SK-N-SH treated with all-trans-retinoic acid at 6 μM for 48 hours (cell line): ENCODE data around the gene PAK2.

Source experiments
- ATAC-seq: fragments of 200-7000 bp; cut with Tn5 transposase; 3 replicates; pipeline ENCODE4 v1.9.1; 2020; ENCODE audit warnings: mild to moderate bottlenecking, moderate library complexity
- ARNTL ChIP-seq: fragments of 450-650 bp; formaldehyde crosslinking; IDR thresholded peaks from 2 replicates; pipeline ENCODE4 v1.5.0; 2020; ENCODE audit warnings: low read depth, mild to moderate bottlenecking, moderate library complexity, borderline replicate concordance
- BACH2 ChIP-seq: fragments of 250-450 bp; sonication (Bioruptor Pico); IDR thresholded peaks from 2 replicates; pipeline ENCODE4 v1.9.0; 2021; ENCODE audit warnings: mild to moderate bottlenecking, borderline replicate concordance
- CSDC2 ChIP-seq: fragments of 250-450 bp; sonication (Bioruptor Pico); IDR thresholded peaks from 2 replicates; pipeline ENCODE4 v1.5.0; 2020; ENCODE audit warnings: mild to moderate bottlenecking, moderate library complexity
- ESRRG ChIP-seq: fragments of 250-450 bp; sonication (Bioruptor Pico); IDR thresholded peaks from 2 replicates; pipeline ENCODE4 v1.6.1; 2021; ENCODE audit warnings: mild to moderate bottlenecking
- GLIS3 ChIP-seq: fragments of 250-450 bp; sonication (Bioruptor Pico); IDR thresholded peaks from 2 replicates; pipeline ENCODE4 v1.5.0; 2020; ENCODE audit warnings: mild to moderate bottlenecking, moderate library complexity
- ISL1 ChIP-seq: fragments of 250-450 bp; sonication (Bioruptor Pico); IDR thresholded peaks from 2 replicates; pipeline ENCODE4 v2.1.2; 2022; ENCODE audit warnings: mild to moderate bottlenecking, moderate library complexity
- OSR1 ChIP-seq: fragments of 250-450 bp; sonication (Bioruptor Pico); IDR thresholded peaks from 2 replicates; pipeline ENCODE4 v1.8.0; 2022; ENCODE audit warnings: moderate library complexity, mild to moderate bottlenecking, inconsistent platforms
- PPARA ChIP-seq: fragments of 250-450 bp; sonication (Bioruptor Pico); IDR thresholded peaks from 2 replicates; pipeline ENCODE4 v1.5.0; 2020; ENCODE audit warnings: mild to moderate bottlenecking, borderline replicate concordance
- RARB ChIP-seq: fragments of 250-450 bp; sonication (Bioruptor Pico); IDR thresholded peaks from 2 replicates; pipeline ENCODE4 v1.8.0; 2021; ENCODE audit warnings: mild to moderate bottlenecking, moderate library complexity
- SNAI2 ChIP-seq: fragments of 250-450 bp; sonication (Bioruptor Pico); IDR thresholded peaks from 2 replicates; pipeline ENCODE4 v1.5.0; 2020; ENCODE audit warnings: mild to moderate bottlenecking, moderate library complexity
- TCF4 ChIP-seq: fragments of 250-450 bp; sonication (Bioruptor Pico); IDR thresholded peaks from 2 replicates; pipeline ENCODE4 v1.8.0; 2021; ENCODE audit warnings: mild to moderate bottlenecking, moderate library complexity, borderline replicate concordance
- TOX ChIP-seq: fragments of 250-450 bp; sonication (Bioruptor Pico); IDR thresholded peaks from 2 replicates; pipeline ENCODE4 v1.8.0; 2021; ENCODE audit warnings: mild to moderate bottlenecking, moderate library complexity, borderline replicate concordance
- ZC3H10 ChIP-seq: fragments of 250-450 bp; sonication (Bioruptor Pico); IDR thresholded peaks from 2 replicates; pipeline ENCODE4 v1.5.1; 2021; ENCODE audit warnings: mild to moderate bottlenecking, moderate library complexity
- ZFP3 ChIP-seq: fragments of 250-450 bp; sonication (Bioruptor Pico); IDR thresholded peaks from 2 replicates; pipeline ENCODE4 v1.5.0; 2020; ENCODE audit warnings: mild to moderate bottlenecking, moderate library complexity
- ZFP30 ChIP-seq: fragments of 450-650 bp; formaldehyde crosslinking; IDR thresholded peaks from 2 replicates; pipeline ENCODE4 v1.5.0; 2022; ENCODE audit warnings: mild to moderate bottlenecking, moderate library complexity
- ZNF565 ChIP-seq: fragments of 450-650 bp; formaldehyde crosslinking; conservative IDR thresholded peaks from 2 replicates; pipeline ENCODE4 v1.5.0; 2020; ENCODE audit warnings: low read depth, mild to moderate bottlenecking, moderate library complexity
- ZNF70 ChIP-seq: fragments of 450-650 bp; formaldehyde crosslinking; IDR thresholded peaks from 2 replicates; pipeline ENCODE4 v1.5.0; 2020; ENCODE audit warnings: mild to moderate bottlenecking, moderate library complexity
- ZNF8 ChIP-seq: fragments of 450-650 bp; formaldehyde crosslinking; IDR thresholded peaks from 2 replicates; pipeline ENCODE4 v1.5.0; 2020; ENCODE audit warnings: mild to moderate bottlenecking, moderate library complexity
- TF ChIP-seq, protein P1 (sequence below): fragments of 250-450 bp; sonication (Bioruptor Pico); IDR thresholded peaks from 2 replicates; pipeline ENCODE4 v1.8.0; 2021; ENCODE audit warnings: low read depth, mild to moderate bottlenecking, moderate library complexity, borderline replicate concordance
- TF ChIP-seq, protein P2 (sequence below): fragments of 250-450 bp; sonication (Bioruptor Pico); IDR thresholded peaks from 2 replicates; pipeline ENCODE4 v1.8.0; 2020; ENCODE audit warnings: mild to moderate bottlenecking, moderate library complexity, borderline replicate concordance
- TF ChIP-seq, protein P3 (sequence below): fragments of 250-450 bp; sonication (Bioruptor Pico); IDR thresholded peaks from 2 replicates; pipeline ENCODE4 v1.5.0; 2020; ENCODE audit warnings: mild to moderate bottlenecking, moderate library complexity
- TF ChIP-seq, protein P4 (sequence below): fragments of 250-450 bp; sonication (Bioruptor Pico); IDR thresholded peaks from 2 replicates; pipeline ENCODE4 v1.5.1; 2020; ENCODE audit warnings: low read depth, mild to moderate bottlenecking, moderate library complexity
- TF ChIP-seq, protein P5 (sequence below): fragments of 250-450 bp; sonication (Bioruptor Pico); IDR thresholded peaks from 2 replicates; pipeline ENCODE4 v1.5.1; 2021; ENCODE audit warnings: mild to moderate bottlenecking, moderate library complexity

PAK2 gene

DNA sequence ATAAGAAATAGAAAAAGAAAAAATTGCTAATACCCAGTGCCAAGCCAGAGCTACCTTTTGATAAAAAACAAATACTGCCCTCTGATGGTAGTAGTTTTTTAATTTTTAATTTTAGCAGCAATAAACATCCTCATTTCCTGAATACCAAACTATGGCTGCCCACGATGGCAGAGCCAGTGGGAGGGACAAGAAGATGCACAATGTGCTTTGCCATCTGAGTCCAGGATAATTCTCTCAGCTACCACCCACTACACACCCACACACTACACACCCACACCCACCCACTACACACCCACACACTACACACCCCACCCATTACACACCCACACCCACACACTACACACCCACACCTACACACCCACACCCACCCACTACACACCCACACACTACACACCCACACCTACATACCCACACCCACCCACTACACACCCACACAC, 45.4 kb upstream of the PAK2 start:
- no peak for TF ChIP-seq ZFP30 (CRISPR knock-in tag)
- TF ChIP-seq ISL1 (CRISPR knock-in tag), result no peak
- TF ChIP-seq TOX (CRISPR knock-in tag), result no peak
- no peak for TF ChIP-seq RARB (CRISPR knock-in tag)
- no peak for TF ChIP-seq TCF4 (CRISPR knock-in tag)
- TF ChIP-seq ARNTL (CRISPR knock-in tag), result no peak
- TF ChIP-seq ZNF8 (CRISPR knock-in tag), result no peak
- no peak for TF ChIP-seq ZNF70 (CRISPR knock-in tag)
- TF ChIP-seq OSR1, result no peak
- no peak for TF ChIP-seq BACH2 (CRISPR knock-in tag)
- TF ChIP-seq, protein P1, sequence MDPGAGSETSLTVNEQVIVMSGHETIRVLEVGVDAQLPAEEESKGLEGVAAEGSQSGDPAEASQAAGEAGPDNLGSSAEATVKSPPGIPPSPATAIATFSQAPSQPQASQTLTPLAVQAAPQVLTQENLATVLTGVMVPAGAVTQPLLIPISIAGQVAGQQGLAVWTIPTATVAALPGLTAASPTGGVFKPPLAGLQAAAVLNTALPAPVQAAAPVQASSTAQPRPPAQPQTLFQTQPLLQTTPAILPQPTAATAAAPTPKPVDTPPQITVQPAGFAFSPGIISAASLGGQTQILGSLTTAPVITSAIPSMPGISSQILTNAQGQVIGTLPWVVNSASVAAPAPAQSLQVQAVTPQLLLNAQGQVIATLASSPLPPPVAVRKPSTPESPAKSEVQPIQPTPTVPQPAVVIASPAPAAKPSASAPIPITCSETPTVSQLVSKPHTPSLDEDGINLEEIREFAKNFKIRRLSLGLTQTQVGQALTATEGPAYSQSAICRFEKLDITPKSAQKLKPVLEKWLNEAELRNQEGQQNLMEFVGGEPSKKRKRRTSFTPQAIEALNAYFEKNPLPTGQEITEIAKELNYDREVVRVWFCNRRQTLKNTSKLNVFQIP (CRISPR knock-in tag), result no peak
- peak; percentile 60 for ATAC-seq

DNA sequence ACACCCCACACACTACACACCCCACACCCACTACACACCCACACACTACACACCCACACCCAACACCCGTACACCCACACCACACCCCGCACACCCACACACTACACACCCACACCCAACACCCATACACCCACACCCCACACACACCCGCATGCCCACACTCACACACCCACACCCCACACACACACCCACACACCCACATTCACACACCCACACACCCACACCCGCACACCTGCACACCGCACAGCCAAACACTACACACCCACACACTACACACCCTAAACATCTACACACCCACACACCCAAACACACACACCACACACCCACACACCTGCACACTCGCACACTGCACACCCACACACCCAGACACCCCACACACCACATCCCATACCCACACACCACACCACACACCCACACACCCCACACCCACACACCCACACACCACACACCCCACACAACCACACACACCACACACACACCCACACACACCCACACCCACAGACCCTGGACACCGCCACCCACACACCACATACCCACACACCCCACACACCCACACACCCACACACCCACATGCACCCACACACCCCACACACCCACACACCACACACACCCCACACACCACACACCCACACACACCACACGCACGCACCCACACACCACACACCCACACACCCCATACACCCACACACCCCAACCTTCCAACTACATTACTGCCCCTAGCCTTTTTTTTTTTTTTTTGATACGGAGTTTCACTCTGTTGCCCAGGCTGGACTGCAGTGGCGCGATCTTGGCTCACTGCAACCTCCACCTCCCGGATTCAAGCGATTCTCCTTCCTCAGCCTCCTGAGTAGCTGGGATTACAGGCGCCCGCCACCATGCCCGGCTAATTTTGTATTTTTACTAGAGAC, 44.5 kb upstream of the PAK2 start:
- no peak for ATAC-seq
- TF ChIP-seq SNAI2 (CRISPR knock-in tag), result no peak
- TF ChIP-seq ESRRG (CRISPR knock-in tag), result no peak
- no peak for TF ChIP-seq RARB (CRISPR knock-in tag)
- no peak for TF ChIP-seq BACH2 (CRISPR knock-in tag)
- TF ChIP-seq ZNF70 (CRISPR knock-in tag), result no peak
- TF ChIP-seq, protein P2, sequence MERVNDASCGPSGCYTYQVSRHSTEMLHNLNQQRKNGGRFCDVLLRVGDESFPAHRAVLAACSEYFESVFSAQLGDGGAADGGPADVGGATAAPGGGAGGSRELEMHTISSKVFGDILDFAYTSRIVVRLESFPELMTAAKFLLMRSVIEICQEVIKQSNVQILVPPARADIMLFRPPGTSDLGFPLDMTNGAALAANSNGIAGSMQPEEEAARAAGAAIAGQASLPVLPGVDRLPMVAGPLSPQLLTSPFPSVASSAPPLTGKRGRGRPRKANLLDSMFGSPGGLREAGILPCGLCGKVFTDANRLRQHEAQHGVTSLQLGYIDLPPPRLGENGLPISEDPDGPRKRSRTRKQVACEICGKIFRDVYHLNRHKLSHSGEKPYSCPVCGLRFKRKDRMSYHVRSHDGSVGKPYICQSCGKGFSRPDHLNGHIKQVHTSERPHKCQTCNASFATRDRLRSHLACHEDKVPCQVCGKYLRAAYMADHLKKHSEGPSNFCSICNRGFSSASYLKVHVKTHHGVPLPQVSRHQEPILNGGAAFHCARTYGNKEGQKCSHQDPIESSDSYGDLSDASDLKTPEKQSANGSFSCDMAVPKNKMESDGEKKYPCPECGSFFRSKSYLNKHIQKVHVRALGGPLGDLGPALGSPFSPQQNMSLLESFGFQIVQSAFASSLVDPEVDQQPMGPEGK, result no peak
- TF ChIP-seq ZFP3 (CRISPR knock-in tag), result no peak
- no peak for TF ChIP-seq TCF4 (CRISPR knock-in tag)
- no peak for TF ChIP-seq ZNF8 (CRISPR knock-in tag)
- no peak for TF ChIP-seq ISL1 (CRISPR knock-in tag)
- TF ChIP-seq, protein P3, sequence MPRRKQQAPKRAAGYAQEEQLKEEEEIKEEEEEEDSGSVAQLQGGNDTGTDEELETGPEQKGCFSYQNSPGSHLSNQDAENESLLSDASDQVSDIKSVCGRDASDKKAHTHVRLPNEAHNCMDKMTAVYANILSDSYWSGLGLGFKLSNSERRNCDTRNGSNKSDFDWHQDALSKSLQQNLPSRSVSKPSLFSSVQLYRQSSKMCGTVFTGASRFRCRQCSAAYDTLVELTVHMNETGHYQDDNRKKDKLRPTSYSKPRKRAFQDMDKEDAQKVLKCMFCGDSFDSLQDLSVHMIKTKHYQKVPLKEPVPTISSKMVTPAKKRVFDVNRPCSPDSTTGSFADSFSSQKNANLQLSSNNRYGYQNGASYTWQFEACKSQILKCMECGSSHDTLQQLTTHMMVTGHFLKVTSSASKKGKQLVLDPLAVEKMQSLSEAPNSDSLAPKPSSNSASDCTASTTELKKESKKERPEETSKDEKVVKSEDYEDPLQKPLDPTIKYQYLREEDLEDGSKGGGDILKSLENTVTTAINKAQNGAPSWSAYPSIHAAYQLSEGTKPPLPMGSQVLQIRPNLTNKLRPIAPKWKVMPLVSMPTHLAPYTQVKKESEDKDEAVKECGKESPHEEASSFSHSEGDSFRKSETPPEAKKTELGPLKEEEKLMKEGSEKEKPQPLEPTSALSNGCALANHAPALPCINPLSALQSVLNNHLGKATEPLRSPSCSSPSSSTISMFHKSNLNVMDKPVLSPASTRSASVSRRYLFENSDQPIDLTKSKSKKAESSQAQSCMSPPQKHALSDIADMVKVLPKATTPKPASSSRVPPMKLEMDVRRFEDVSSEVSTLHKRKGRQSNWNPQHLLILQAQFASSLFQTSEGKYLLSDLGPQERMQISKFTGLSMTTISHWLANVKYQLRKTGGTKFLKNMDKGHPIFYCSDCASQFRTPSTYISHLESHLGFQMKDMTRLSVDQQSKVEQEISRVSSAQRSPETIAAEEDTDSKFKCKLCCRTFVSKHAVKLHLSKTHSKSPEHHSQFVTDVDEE (CRISPR knock-in tag), result no peak
- no peak for TF ChIP-seq OSR1
- no peak for TF ChIP-seq GLIS3 (CRISPR knock-in tag)
- TF ChIP-seq, protein P4, sequence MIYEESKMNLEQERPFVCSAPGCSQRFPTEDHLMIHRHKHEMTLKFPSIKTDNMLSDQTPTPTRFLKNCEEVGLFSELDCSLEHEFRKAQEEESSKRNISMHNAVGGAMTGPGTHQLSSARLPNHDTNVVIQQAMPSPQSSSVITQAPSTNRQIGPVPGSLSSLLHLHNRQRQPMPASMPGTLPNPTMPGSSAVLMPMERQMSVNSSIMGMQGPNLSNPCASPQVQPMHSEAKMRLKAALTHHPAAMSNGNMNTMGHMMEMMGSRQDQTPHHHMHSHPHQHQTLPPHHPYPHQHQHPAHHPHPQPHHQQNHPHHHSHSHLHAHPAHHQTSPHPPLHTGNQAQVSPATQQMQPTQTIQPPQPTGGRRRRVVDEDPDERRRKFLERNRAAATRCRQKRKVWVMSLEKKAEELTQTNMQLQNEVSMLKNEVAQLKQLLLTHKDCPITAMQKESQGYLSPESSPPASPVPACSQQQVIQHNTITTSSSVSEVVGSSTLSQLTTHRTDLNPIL (CRISPR knock-in tag), result no peak
- TF ChIP-seq ZFP30 (CRISPR knock-in tag), result no peak
- no peak for TF ChIP-seq ZC3H10 (CRISPR knock-in tag)
- TF ChIP-seq ARNTL (CRISPR knock-in tag), result no peak

DNA sequence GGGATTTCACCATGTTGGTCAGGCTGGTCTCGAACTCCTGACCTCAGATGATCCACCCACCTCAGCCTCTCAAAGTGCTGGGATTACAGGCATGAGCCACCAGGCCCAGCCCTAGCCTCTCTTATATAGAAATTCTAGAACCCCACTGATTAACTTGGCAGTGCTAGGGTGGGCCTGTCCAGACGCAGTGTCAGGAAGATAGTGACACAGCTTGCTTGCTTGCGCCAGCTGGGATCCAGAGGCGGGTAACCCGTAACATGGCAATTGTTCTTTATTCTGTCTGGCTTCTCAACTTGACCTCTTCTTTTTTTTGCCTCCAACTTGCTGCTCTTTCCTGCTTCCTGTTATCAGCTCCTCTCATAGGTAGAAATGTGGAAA, 43.8 kb upstream of the PAK2 start:
- no peak for ATAC-seq
- TF ChIP-seq OSR1 (no peak), ZNF8 (CRISPR knock-in tag) (no peak), RARB (CRISPR knock-in tag) (no peak)

DNA sequence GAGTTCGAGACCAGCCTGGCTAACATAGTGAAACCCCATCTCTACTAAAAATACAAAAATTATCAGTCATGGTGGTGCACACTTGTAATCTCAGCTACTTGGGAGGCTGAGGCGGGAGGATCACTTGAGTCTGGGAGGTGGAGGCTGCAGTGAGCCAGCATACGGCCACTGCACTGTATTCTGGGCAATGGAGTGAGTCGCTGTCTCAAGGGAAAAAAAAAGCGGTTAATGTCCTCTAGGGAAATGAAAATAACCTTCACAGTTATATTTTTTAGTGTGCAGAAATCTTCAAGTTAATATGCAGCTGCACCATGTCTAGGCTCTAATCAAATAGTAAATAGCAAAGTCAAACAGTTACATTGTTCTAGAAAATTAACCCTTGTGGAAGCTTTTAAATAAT, 42.4 kb upstream of the PAK2 start:
- ATAC-seq, result no peak
- TF ChIP-seq ZFP30 (CRISPR knock-in tag) (no peak), OSR1 (no peak), GLIS3 (CRISPR knock-in tag) (no peak), ZNF70 (CRISPR knock-in tag) (no peak), ISL1 (CRISPR knock-in tag) (no peak), ESRRG (CRISPR knock-in tag) (no peak), SNAI2 (CRISPR knock-in tag) (no peak), PPARA (CRISPR knock-in tag) (no peak), ZNF8 (CRISPR knock-in tag) (no peak), ZFP3 (CRISPR knock-in tag) (no peak), ARNTL (CRISPR knock-in tag) (no peak), CSDC2 (CRISPR knock-in tag) (no peak), TOX (CRISPR knock-in tag) (no peak), ZNF565 (no peak), RARB (CRISPR knock-in tag) (no peak)
- TF ChIP-seq, protein P5, sequence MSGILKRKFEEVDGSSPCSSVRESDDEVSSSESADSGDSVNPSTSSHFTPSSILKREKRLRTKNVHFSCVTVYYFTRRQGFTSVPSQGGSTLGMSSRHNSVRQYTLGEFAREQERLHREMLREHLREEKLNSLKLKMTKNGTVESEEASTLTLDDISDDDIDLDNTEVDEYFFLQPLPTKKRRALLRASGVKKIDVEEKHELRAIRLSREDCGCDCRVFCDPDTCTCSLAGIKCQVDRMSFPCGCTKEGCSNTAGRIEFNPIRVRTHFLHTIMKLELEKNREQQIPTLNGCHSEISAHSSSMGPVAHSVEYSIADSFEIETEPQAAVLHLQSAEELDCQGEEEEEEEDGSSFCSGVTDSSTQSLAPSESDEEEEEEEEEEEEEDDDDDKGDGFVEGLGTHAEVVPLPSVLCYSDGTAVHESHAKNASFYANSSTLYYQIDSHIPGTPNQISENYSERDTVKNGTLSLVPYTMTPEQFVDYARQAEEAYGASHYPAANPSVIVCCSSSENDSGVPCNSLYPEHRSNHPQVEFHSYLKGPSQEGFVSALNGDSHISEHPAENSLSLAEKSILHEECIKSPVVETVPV (CRISPR knock-in tag), result no peak
- TF ChIP-seq, protein P4 (CRISPR knock-in tag), result no peak
